ENCODE results near the gene GPR160. TPM values are rescaled to one million over a fixed set of nuclear protein-coding genes. Genes with fewer than 3 reads are reported as not detected.

Gene GPR160
- total RNA-seq, 1 experiment from 2014 or later = 53.8 TPM

GRCh38 chr3:170000051-170000450, 37.7 kb upstream of the GPR160 start:
- H3K4me3 Mint-ChIP-seq (ENCODE audit: low read depth, unreplicated experiment) = no peak overlapping the region
- H3K36me3 Mint-ChIP-seq (ENCODE audit: insufficient read depth, unreplicated experiment) = peaks cover 12% of the 10 kb centered on the region
- H3K27me3 Mint-ChIP-seq (ENCODE audit: unreplicated experiment) = no peaks in the 10 kb centered on the region
- no peak for DNase-seq
- no peak for TF ChIP-seq CTCF (IDR thresholded peaks at IDR 0.05; ENCODE audit: unreplicated experiment)
- BruUV-seq (replicated peaks) = no TSS peak
- CTCF ChIA-PET = no interaction called here
- intact Hi-C loops (cut with micrococcal nuclease; ENCODE audit: unreplicated experiment) = no loop called here
- no peak overlapping the region for H3K27ac Mint-ChIP-seq (ENCODE audit: unreplicated experiment)
- H3K9me3 Mint-ChIP-seq (ENCODE audit: low read depth, unreplicated experiment) = no peaks in the 10 kb centered on the region
- peaks cover 19% of the 10 kb centered on the region for H3K4me1 Mint-ChIP-seq (ENCODE audit: low read depth, unreplicated experiment)

GRCh38 chr3:170002231-170002630, 35.6 kb upstream of the GPR160 start:
- H3K27me3 Mint-ChIP-seq (ENCODE audit: unreplicated experiment) = no peaks in the 10 kb centered on the region
- DNase-seq = no peak
- BruUV-seq (replicated peaks) = no TSS peak

GRCh38 chr3:170002879-170003278, 34.9 kb upstream of the GPR160 start:
- no peak for DNase-seq
- Mint-ChIP-seq H3K27me3 (ENCODE audit: unreplicated experiment) (no peaks in the 10 kb centered on the region), H3K27ac (ENCODE audit: unreplicated experiment) (no peak overlapping the region), H3K4me3 (ENCODE audit: low read depth, unreplicated experiment) (no peak overlapping the region), H3K36me3 (ENCODE audit: insufficient read depth, unreplicated experiment) (peaks cover 12% of the 10 kb centered on the region), H3K4me1 (ENCODE audit: low read depth, unreplicated experiment) (peaks cover 19% of the 10 kb centered on the region), H3K9me3 (ENCODE audit: low read depth, unreplicated experiment) (no peaks in the 10 kb centered on the region)
- CTCF ChIA-PET = no interaction called here
- BruUV-seq (replicated peaks) = no TSS peak
- intact Hi-C loops (cut with micrococcal nuclease; ENCODE audit: unreplicated experiment) = no loop called here
- TF ChIP-seq CTCF (IDR thresholded peaks at IDR 0.05; ENCODE audit: unreplicated experiment) = no peak

More at GRCh38 chr3:170002231-170002630, 35.6 kb upstream of the GPR160 start:
- no peak overlapping the region for H3K4me3 Mint-ChIP-seq (ENCODE audit: low read depth, unreplicated experiment)
- H3K27ac Mint-ChIP-seq (ENCODE audit: unreplicated experiment) = no peak overlapping the region
- CTCF ChIA-PET = no interaction called here
- no peaks in the 10 kb centered on the region for H3K9me3 Mint-ChIP-seq (ENCODE audit: low read depth, unreplicated experiment)
- H3K4me1 Mint-ChIP-seq (ENCODE audit: low read depth, unreplicated experiment) = peaks cover 19% of the 10 kb centered on the region
- no peak for TF ChIP-seq CTCF (IDR thresholded peaks at IDR 0.05; ENCODE audit: unreplicated experiment)
- H3K36me3 Mint-ChIP-seq (ENCODE audit: insufficient read depth, unreplicated experiment) = peaks cover 12% of the 10 kb centered on the region
- intact Hi-C loops (cut with micrococcal nuclease; ENCODE audit: unreplicated experiment) = no loop called here

GRCh38 chr3:170003881-170004356, 33.9 kb upstream of the GPR160 start:
- no TSS peak for BruUV-seq (replicated peaks)

More at GRCh38 chr3:170003881-170004356, 33.9 kb upstream of the GPR160 start:
- DNase-seq = no peak
- TF ChIP-seq CTCF (IDR thresholded peaks at IDR 0.05; ENCODE audit: unreplicated experiment) = no peak
- no peaks in the 10 kb centered on the region for H3K27me3 Mint-ChIP-seq (ENCODE audit: unreplicated experiment)
- CTCF ChIA-PET = no interaction called here
- H3K36me3 Mint-ChIP-seq (ENCODE audit: insufficient read depth, unreplicated experiment) = peaks cover 5% of the 10 kb centered on the region
- peaks cover 13% of the 10 kb centered on the region for H3K4me1 Mint-ChIP-seq (ENCODE audit: low read depth, unreplicated experiment)
- intact Hi-C loops (cut with micrococcal nuclease; ENCODE audit: unreplicated experiment) = no loop called here
- no peak overlapping the region for H3K27ac Mint-ChIP-seq (ENCODE audit: unreplicated experiment)
- H3K9me3 Mint-ChIP-seq (ENCODE audit: low read depth, unreplicated experiment) = no peaks in the 10 kb centered on the region
- H3K4me3 Mint-ChIP-seq (ENCODE audit: low read depth, unreplicated experiment) = no peak overlapping the region

All from Calu3 (cell line).